Cerebellar cortex (tissue), 1 donor: ENCODE data around the gene DBX2.
"Not testable (repeated sequence)": the region's sequence is repeated elsewhere in the genome, so short reads cannot be mapped to it uniquely, and the experiment has no call there.

Experiments used
- DNase-seq: peaks from one replicate; pipeline ENCODE4 v3.0.0-alpha.2; 2015; ENCODE audit warnings: low spot score

Gene DBX2

DNA sequence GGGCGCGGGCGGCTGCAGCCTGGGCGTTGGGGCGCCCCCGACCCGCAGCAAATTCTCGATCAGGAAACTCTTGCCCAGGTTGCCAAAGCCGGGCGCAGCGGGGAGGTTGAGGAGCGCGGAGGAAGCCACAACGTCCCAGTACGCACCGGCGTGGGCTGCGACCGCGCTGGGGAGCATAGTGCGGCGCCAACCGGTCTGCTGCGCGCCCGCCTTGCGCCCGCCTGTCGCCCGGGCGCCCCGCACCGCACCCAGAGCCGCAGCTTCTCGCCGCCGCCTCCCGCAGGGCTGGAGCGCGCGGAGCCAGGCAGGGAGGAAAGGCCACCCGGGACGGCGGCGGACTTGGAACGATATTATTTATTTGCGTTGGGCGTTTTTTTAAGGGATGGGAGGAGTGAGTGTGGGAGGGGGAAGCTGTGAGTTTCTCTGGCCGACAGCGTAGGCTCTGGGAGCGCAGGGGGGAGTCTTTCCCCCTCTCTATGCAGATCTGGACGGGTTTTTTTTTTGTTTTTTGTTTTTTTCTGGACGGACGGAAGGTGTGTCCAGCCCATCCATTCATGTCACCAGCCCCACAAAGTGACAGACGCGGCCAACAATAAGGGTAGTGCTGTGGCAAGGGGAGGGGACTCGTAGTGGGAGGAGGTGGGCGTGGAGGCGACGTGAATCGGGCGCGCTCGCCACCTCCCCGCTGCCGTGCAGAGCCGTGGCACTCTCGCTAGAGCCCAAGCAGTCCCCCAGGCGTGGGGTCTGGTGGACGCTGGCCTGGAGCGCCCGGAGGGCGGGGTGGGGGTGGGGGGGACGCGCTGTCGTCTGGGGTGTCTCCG lies at the start of gene DBX2:
TSS of gene DBX2 (minus strand) at position 349 of the 821 bp plus-strand sequence. CDS start at position 177, 172 bp downstream.
- no peak for DNase-seq

DNA sequence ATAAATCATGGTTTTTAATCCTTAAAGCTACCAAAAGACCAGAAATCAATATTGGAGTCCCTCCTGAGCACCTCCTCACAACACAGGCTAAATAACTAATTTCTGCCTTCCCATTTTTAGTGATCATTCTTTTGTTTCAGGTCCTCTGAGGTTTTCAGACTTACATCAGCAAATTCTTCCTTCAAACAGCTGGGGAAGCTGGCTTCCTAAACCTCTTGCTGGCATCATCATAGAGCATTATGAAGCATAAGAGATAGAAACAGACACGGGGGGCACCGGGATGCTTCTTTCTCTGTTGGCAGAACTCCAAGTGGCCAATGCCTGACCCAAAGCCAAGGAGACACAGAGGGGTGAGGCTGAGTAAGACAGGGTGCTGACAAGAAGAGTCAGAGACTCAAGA lies 47.9 kb upstream of the DBX2 start:
- DNase-seq = no peak

DNA sequence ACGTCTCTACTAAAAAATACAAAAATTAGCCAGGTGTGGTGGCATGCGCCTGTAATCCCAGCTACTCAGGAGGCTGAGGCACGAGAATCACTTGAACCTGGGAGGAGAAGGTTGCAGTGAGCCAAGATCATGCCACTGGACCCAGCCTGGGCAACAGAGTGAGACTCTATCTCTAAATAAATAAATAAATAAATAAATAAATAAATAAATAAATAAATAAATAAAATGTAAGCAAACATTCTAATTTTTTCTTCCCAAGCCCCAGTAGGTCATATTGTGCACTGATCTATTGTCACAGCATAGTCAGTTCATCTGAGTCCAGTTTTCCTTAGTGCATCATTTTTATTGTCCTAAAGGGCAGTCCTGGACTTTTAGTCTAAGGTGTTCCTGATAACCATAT lies 44.5 kb upstream of the DBX2 start:
- not testable (repeated sequence) for DNase-seq

DNA sequence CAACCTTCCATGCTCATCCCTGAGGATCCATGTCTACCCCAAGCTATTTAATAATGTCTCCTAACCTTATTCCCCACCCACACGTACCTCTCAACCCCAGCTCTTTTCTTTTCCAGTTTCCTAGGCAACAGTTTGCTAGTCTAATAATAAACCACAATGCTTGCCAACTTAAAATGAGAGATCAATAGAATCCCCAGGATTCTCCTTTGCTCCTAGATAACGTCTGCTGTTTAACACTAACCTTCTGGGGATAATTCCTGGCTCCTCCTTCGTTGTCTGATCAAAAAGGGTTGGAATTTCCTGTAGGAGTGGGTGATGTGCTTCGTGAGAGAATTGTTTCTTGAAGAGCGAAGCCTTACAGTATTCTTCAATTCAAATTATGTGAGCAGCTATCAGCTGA lies 42.2 kb upstream of the DBX2 start:
- DNase-seq = no peak

DNA sequence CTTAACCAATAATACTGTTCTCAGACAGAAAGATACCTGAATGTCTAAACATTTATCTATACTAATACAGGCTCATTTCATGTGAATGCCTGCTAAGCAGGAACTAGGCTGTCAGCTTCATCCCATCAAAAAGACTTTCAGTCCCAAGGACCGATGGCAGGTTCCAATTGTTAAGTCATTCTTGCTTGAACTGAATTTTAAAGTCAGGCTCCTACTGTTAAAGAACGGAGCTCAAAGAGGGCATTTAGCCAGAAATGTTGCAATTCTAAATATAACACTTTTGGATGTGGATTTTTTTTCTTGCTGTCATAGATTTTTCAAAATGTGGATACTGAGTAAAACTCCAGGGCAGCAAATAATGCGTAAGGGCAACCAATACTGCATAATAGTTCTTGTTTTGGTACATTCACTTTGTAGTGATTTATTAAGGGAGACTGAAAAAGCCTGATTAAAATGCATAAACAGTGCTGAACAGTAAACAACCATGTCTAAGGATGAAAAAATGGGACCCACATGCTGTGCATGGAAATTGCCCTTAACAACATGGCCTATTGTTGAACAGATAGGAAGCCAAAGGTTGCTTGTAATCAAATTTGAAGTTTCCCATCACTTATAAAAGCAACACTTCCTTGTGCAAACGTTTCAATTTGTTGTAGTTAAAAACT lies 38.6 kb upstream of the DBX2 start:
- DNase-seq = peak; percentile 7

DNA sequence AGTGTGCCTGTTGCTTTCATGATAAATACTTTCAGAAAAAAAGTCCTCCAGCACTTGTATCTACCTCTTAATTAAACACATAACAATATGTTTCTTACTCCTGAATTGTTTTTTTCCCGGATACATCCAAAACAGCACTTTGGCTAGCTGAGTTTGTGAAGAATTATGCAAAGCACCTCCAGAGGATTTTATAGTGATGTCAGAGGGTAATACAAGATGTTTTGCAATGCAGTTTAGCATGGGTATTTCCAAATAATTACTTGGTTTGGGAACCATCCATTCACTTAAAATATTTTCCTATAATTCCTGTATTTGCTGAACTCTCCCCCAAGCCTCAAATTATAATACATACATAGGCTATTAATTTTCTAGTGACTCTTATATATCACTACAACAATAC lies 37.7 kb upstream of the DBX2 start:
- DNase-seq = no peak

DNA sequence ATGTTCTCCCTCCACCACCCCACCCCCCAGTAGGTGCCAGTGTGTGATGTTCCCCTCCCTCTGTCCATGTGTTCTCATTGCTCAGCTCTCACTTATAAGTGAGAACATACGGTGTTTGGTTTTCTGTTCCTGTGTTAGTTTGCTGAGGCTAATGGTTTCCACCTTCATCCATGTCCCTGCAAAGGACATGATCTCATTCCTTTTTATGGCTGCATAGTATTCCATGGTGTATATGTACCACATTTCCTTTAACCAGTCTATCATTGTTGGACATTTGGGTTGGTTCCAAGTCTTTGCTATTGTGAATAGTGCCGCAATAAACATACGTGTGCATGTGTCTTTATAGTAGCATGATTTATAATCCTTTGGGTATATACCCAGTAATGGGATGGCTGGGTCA lies 33.3 kb upstream of the DBX2 start:
- DNase-seq = not testable (repeated sequence)

DNA sequence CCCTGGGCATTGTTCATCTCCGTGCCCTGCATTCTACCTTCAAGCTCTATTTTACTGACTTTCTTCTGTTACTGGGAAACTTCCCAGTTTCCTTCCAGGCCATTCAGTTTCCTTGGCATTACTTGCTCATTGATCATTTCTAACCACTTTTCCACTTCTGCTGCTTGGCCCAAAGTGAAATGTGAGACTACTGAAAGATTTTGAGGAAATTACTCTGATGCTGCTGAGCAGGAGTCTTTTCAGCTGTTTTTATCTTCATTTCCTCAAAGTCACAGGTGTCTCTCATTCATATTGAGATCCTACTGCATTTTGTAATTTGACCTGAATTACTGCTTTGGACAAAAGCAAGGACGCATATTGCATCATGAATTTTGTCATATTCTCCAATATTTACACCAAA lies 26.4 kb upstream of the DBX2 start:
- DNase-seq = peak; percentile 1

DNA sequence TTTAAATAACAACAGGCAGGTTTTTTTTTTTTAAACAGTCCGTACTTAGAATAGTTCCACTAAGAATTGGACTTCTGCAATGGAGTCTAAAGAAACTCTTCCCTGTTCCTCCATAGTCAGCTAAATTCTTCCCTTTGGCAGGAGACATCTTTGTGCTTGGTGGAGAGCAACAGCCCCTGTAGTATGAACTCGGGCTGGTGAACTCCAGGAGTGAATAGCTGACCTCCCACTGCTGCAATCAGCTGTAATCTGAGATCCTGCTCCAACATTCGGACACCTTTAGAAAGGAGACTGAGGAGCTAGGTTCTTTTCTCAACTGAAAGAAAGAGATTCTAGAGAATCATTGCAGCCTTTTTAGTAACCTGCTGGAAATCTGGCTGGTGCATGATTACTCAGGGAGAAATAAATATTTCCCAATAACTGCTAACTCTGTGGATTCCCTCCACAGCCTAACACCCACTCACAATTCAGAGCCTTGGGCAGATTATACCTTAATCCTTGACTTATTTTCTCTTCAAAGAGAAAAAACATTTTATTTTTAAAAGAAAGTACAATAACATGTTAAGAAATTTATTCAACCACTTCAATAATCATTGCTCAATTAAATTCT lies 25.6 kb upstream of the DBX2 start:
- DNase-seq = no peak

DNA sequence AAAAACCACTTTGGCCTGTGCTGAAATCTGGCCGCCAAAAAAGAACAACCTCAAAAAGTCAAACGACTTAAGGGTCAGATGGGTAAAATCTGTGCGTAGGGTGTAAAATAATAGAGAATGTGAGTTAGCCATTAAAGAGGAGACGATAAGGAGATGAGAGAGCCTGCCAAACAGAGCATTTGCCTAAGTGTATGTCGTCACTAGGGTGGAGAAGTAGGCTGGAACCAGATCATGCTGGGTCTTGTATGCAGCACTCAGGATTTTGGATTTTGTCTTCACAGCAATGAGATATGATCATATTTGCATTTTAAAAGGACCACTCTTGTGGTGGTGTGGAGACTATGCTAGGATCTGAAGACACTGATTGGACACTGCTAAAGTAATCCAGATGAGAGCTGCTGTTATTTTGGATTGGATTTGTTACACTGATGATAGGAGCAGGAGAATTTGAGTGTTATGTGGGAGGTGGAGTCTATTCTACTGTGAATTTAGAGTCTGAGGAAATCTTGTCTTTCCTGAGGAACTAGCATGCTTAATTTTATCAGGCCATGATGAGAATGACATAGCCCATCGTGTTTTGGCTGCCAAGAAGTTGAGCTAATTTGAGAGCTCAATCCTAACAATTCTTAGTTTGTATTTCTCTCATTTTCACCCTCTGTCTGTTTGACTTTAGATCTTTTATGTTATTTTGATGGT lies 24.8 kb upstream of the DBX2 start:
- DNase-seq = no peak

DNA sequence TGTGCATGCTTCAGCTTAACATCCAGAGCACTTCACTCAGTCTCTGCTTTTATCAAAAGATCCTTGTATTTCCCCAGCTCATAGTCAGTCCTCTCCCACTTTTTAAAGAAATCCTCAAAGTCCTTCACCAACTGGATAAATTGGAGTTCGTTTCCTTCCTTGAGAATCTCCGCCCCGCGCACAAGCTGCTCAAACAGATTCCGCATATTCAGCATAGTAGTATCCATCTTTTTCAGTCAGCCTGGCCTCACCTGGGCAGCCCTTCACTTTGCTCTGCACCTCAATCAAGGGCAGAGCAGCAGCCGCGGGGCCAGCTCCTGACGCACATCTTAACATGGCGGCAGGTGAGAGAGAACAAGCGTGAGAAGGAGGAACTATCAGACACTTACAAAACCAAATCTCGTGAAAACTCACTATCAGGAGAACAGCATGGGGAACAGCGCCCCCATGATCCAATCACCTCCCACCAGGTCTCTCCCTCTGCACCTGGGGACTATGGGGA lies 14.3 kb upstream of the DBX2 start:
- DNase-seq = no peak

DNA sequence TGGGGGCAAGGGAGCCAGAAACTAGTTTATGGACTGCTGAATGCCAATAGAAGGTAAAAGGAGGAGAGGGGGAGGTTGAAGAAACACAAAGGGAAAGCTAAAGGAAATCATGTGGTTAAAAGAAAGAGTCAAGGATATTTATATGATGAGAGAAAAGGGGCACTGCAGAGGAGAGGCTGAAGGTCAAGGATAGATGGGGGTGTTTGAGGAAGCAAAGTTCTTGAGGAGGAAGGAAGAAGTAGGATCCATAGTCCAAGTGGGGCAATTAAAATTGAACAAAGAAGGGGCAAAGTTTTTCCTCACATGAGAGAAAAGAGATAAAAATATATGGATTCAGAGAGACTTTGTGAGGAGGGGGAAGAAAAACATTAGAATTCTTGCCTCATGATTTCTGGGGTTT lies 10.1 kb upstream of the DBX2 start:
- no peak for DNase-seq

DNA sequence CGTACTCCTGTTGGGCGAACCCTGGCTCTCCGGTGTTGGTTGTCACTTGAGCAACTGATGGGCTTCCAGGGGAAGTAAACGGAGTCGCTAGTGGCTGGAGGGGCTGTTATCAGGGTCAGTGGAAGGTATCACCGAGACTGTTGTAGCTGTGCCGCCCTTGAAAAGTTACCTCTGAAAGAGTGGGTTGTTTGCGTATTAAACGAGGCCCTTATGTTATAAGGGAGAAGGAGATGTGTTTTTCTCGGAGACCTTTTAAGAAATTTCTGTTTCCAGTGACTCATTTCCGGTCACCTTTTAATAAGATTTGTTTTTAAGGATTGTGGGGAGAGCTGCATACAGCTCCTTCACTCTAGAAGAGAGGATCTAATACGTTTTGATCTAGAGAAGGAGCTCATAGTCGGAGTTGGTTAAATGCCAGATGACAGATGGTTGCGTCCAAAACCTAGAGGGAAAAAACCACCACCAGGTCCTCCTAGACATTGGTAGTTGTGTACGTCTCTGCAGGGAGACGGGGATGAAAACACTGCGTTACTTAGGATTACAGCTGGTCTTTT lies 750 bp upstream of the DBX2 start:
- peak; percentile 11 for DNase-seq

DNA sequence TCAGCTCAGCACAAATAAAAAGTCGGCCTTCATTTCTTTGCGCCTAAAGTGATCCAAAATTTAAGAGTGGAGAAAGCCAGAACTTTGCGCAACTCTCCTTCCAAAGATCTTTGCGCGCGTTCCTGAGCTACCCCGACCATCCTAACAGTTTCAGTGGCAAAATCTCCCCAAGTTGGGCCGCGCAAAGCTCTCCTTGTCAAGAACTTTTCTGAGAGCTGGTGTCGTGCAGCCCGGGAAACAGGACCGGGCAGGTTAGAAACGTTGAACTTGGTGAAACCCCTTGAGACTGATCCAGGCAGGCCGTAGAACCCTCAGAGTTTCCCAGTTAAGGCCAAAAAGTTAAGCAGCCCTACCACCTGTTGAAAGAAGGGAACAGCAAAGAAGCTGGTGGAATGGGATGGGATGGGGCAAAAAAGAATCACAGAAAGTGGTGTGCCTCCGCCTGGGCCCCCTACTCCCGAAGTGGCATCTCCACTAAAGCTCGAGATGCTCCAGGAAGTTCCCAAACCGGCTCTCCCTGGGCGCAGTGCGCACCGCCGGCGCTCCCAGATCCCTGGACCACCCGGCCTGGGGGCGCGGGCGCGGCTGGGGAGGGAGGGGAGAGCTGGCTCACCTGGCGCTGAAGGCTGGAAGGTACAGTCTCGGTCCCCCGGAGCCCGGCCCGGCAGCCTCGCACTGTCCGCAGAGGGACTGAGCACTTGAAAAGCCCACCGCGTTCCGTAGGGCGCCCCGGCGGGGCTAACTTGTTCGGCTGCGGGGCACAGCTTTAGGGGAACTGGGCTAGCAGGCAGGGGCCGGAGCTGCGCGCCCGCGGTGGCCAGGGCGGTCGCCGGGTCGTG lies 768 bp downstream of the DBX2 start:
- DNase-seq = no peak

DNA sequence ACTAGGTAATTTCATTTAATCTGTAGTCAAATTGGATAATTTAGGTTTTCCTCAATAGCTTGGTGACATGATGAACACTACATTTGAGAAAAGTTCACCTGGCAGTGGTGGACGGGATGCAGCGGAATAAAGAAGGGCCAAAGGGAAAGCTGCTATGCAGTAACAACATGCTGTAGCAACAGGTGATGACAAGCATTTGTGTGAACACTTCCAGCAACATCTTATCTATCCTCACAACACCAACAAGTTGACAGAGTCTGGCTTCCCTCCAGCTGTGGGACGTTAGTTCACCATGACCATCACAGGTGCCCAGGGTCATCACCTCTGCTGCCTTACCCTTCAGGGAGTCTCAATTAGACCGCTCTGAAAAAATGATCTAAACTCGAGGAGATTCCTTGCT lies 8.3 kb downstream of the DBX2 start:
- no peak for DNase-seq

DNA sequence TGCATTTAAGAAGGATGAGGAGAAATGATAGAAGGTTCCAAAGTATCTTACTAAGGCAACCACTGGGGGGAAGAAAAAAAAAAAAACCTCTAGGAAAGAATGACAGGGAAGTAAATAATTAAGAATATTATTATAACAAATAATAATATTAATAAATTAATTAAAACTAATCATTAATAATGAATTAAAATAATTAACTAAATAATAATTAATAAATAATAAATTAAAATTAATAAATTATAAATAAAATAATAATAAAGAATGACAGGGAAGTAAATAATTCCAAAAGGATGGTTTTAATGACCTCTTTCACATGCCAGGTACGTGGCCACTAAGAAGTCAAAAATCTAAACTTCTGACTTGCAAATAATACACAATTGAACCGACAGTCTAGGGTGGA lies 9.9 kb downstream of the DBX2 start:
- no peak for DNase-seq

DNA sequence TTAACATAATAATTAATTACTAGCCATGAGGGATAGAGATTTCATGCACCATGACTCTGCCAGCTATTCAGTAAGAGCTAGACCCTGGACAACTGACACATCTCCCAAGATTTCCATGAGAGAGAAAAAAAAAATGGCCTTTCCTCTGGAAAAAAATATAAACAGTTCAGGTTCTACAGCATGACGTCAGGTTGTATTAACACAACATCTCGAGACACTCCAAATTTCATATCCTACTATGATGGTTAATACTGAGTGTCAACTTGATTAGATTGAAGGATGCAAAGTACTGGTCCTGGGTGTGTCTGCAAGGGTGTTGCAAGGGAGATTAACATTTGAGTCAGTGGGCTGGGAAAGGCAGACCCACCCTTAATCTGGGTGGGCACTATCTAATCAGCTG lies 11.1 kb downstream of the DBX2 start:
- DNase-seq = no peak

DNA sequence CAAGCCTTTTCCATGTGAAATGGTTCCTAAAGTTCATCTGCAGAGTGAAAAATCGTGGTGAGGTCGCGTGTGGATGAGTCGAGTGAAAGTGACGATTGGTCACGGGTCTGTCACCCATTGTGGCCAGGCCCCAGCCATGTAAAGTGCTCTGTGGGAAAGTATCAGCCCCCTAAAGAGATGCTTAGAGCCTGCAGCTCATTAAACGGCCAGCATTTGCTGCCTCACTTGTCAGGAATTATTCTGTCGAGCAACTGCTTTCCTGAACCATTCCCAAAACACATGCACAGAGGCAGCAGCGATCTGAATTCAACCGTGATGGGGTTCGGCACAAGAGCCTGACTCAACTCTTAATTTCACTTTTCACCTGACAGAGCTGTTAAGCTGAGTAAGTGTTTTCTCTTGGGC lies 16.0 kb downstream of the DBX2 start:
- DNase-seq = peak; percentile 7

DNA sequence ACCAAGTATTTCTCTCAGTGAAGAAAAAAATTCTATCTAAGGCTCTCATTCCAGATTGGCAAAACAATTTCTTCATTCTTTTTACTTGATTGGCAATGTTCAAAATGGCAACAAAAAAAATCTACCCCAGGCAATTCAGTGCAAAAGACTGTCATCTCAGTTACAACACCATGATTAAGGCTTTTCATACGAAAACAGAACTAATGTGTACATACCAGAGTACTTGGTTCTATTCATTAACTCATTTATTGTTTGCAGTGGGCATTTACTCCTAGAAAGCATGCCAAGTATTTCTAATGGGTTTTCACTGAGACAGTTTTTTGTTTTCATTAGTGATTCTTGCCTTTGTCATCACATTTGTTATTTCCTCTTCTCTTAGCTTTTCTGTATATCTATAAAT lies 33.0 kb downstream of the DBX2 start:
- DNase-seq = no peak

DNA sequence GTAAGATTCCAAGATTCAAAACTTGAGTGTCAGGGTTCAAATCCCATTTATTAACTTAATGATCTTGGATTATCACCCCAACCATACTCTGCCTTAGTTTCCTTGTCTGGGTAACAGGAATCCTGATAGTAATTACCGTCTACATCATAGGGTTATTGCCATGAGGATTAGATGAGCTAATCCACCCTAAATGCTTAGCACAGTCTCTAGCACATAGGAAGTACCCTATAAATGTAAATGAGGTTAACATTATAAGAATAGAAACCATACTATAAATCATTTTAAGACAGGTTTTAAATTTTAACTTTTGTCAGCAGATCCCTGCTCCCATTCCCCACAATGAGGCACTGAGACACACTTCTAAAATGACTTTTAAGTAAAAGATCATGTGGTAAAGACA lies 36.5 kb downstream of the DBX2 start:
- no peak for DNase-seq

DNA sequence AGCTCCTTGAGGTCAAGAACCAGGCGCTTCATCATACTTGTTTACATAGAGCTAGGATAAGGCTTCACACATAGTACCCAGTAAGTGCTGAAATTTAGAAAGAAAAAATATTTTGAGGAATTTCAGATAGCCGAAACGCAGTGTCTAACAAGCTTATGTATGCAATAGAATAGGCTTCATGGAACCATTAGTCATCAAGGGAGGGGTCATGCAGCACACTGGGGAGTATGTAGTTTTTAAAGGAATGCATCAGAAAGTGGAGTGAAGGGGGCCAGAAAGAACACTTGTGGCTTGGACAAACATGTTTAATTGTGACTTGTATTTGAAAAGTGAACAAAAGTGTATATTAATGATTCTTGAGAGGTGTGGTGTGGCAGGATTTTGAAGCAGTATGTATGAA lies 38.1 kb downstream of the DBX2 start:
- no peak for DNase-seq
